HCT116 (cell line): Measurements from ENCODE around the gene SYT7. TPM values are rescaled to one million over a fixed set of nuclear protein-coding genes. Genes with fewer than 3 reads are reported as not detected.
A peak's percentile ranks its signal among the peaks of the same experiment; 100 is the strongest.

Source experiments
- ATAC-seq: fragments of 200-7000 bp; cut with Tn5 transposase; 2 replicates; pipeline ENCODE4 v1.9.1; 2020; ENCODE audit warnings: mild to moderate bottlenecking, moderate library complexity
- BruUV-seq: library from RNA; stranded (reverse); fragments of 400-500 nt; replicated peaks from 2 replicates; lab custom pipeline; 2021; lab: Mats Ljungman, UMichigan
- CTCF ChIA-PET: fragments of 300-600 bp; sonication (Branson Sonifier 250); formaldehyde crosslinking; loops from one replicate; lab custom pipeline; 2021; ENCODE audit warnings: antibody characterized with exemption; lab: Charles Lee
- POLR2A ChIA-PET: fragments of 300-600, 350-600 bp; sonication (Branson Sonifier 250); formaldehyde crosslinking; loops from one replicate; lab custom pipeline; 2021; ENCODE audit warnings: antibody characterized with exemption; lab: Charles Lee
- RAD21 ChIA-PET, 2 experiments: fragments of 300-600 bp; sonication (Branson Sonifier 250); formaldehyde crosslinking; loops; one replicate each; lab custom pipeline; 2023; ENCODE audit warnings: low total read pairs in 2 of 2; ENCODE audit not compliant: uncharacterized antibody in 2 of 2, unreplicated experiment in 2 of 2, low non-redundant PET in 1 of 2; lab: Charles Lee
- DNase-seq: peaks from one replicate; pipeline ENCODE4 v3.0.0-alpha.2; 2010; ENCODE audit warnings: low read depth, low spot score
- H2AFZ ChIP-seq: fragments of 200-600 bp; shearing (Covaris generic), sonication (generic); 2 replicates; pipeline ENCODE4 v1.6.1; 2017; ENCODE audit warnings: low read depth, mixed run types, mixed read lengths, antibody characterized with exemption, low read length; ENCODE audit not compliant: poor library complexity, severe bottlenecking
- H3K27ac ChIP-seq: 2 replicates; pipeline ENCODE4 v1.5.1; 2012; ENCODE audit warnings: low read depth, low read length
- H3K27me3 ChIP-seq: fragments of 200-600 bp; sonication (generic); 2 replicates; pipeline ENCODE4 v1.6.1; 2016; ENCODE audit warnings: mixed run types, low read length, mixed read lengths; ENCODE audit not compliant: insufficient read depth
- H3K36me3 ChIP-seq, 2 experiments: fragments of 200-500 bp in 1 of 2; fragments of 200-600 bp in 1 of 2; sonication (Bioruptor generic) in 1 of 2; sonication (generic) in 1 of 2; 2 replicates each; pipeline versions ENCODE4 v1.5.1 to v1.6.1; 2014 to 2016; ENCODE audit warnings: low read length in 2 of 2, inconsistent platforms in 1 of 2, mixed read lengths in 1 of 2, mixed run types in 1 of 2; ENCODE audit not compliant: insufficient read depth in 2 of 2, control insufficient read depth in 1 of 2
- H3K4me1 ChIP-seq, 2 experiments: fragments of 200-600 bp in 1 of 2; sonication (generic) in 1 of 2; 2 replicates each; pipeline versions ENCODE4 v1.5.1 to v1.6.1; 2012 to 2017; ENCODE audit warnings: low read length in 2 of 2, inconsistent platforms in 1 of 2, mild to moderate bottlenecking in 1 of 2, mixed read lengths in 1 of 2, mixed run types in 1 of 2, moderate library complexity in 1 of 2; ENCODE audit not compliant: insufficient read depth in 2 of 2, control insufficient read depth in 1 of 2
- H3K4me2 ChIP-seq: fragments of 200-600 bp; sonication (generic); 2 replicates; pipeline ENCODE4 v1.6.1; 2017; ENCODE audit warnings: mixed run types, low read length, mixed read lengths
- H3K4me3 ChIP-seq, 2 experiments: fragments of 200-600 bp in 1 of 2; sonication (generic) in 1 of 2; replicated peaks in 1 of 2; 2 replicates each; pipeline ENCODE4 v1.5.1; 2011 to 2016; ENCODE audit warnings: low read length in 2 of 2, control low read depth in 1 of 2, low read depth in 1 of 2, mild to moderate bottlenecking in 1 of 2, mixed read lengths in 1 of 2, mixed run types in 1 of 2
- H3K79me2 ChIP-seq: fragments of 200-600 bp; sonication (generic); 2 replicates; pipeline ENCODE4 v1.6.1; 2017; ENCODE audit warnings: mild to moderate bottlenecking, mixed run types, low read length, moderate library complexity, mixed read lengths; ENCODE audit not compliant: insufficient read depth
- H3K9ac ChIP-seq: fragments of 200-600 bp; sonication (generic); 2 replicates; pipeline ENCODE4 v1.6.1; 2016; ENCODE audit warnings: low read length, mixed read lengths
- H3K9me2 ChIP-seq: fragments of 200-600 bp; sonication (generic), shearing (Covaris generic); 2 replicates; pipeline ENCODE4 v1.6.1; 2017; ENCODE audit warnings: mixed run types, mild to moderate bottlenecking, moderate library complexity; ENCODE audit not compliant: insufficient read depth
- H3K9me3 ChIP-seq, 2 experiments: fragments of 200-500 bp in 1 of 2; fragments of 200-600 bp in 1 of 2; sonication (Bioruptor generic) in 1 of 2; sonication (generic) in 1 of 2; 2 replicates each; pipeline ENCODE4 v1.6.1; 2014 to 2017; ENCODE audit warnings: low read length in 2 of 2, mixed read lengths in 2 of 2, inconsistent platforms in 1 of 2, low read depth in 1 of 2, mild to moderate bottlenecking in 1 of 2, mixed run types in 1 of 2, moderate library complexity in 1 of 2; ENCODE audit not compliant: control insufficient read depth in 1 of 2, insufficient read depth in 1 of 2
- H4K20me1 ChIP-seq: fragments of 200-600 bp; sonication (generic), shearing (Covaris generic); 2 replicates; pipeline ENCODE4 v1.6.1; 2017; ENCODE audit warnings: mixed run types, mild to moderate bottlenecking, moderate library complexity; ENCODE audit not compliant: insufficient read depth
- CBX3 ChIP-seq: IDR thresholded peaks from 2 replicates; pipeline ENCODE4 v1.6.1; 2012; ENCODE audit warnings: low read depth
- CEBPB ChIP-seq: IDR thresholded peaks from 2 replicates; pipeline ENCODE4 v1.6.1; 2012; ENCODE audit warnings: low read depth
- EGR1 ChIP-seq: IDR thresholded peaks from 2 replicates; pipeline ENCODE4 v1.6.1; 2012; ENCODE audit warnings: low read depth
- ELF1 ChIP-seq: IDR thresholded peaks from 2 replicates; pipeline ENCODE4 v1.6.1; 2012; ENCODE audit warnings: low read depth, borderline replicate concordance
- RAD21 ChIP-seq: IDR thresholded peaks from 2 replicates; pipeline ENCODE4 v1.6.1; 2012; ENCODE audit warnings: low read depth, mild to moderate bottlenecking
- SP1 ChIP-seq: IDR thresholded peaks from 2 replicates; pipeline ENCODE4 v1.6.1; 2012; ENCODE audit warnings: low read depth
- ZFX ChIP-seq: fragments of 450-650 bp; IDR thresholded peaks from 2 replicates; pipeline ENCODE4 v1.6.1; 2017
- ZNF274 ChIP-seq: fragments of 200-500 bp; sonication (Bioruptor generic); IDR thresholded peaks from 2 replicates; pipeline ENCODE4 v1.6.1; 2014; ENCODE audit warnings: mild to moderate bottlenecking, low read depth, low read length, inconsistent platforms
- intact Hi-C: fragments of 100-400 bp; cut with micrococcal nuclease; formaldehyde crosslinking; loops from 2 replicates; pipeline ENCODE4 v1.10.0; 2022
- total RNA-seq: library from RNA; stranded (reverse); gene quantifications from one replicate; pipeline ENCODE4 v1.2.1, GENCODE V29; 2021; ENCODE audit not compliant: unreplicated experiment
- TF ChIP-seq, protein P1 (sequence below), 3 experiments: fragments of 200-600 bp in 1 of 3; sonication (generic) in 1 of 3; IDR thresholded peaks in 2 of 3; conservative IDR thresholded peaks in 1 of 3; 2 replicates each; pipeline ENCODE4 v1.5.1; 2012 to 2017; ENCODE audit warnings: low read depth in 2 of 3, low read length in 2 of 3, antibody characterized with exemption in 1 of 3, borderline replicate concordance in 1 of 3, control low read depth in 1 of 3, mild to moderate bottlenecking in 1 of 3, mixed read lengths in 1 of 3, mixed run types in 1 of 3, moderate library complexity in 1 of 3; ENCODE audit not compliant: insufficient read depth in 1 of 3

Gene SYT7
- total RNA-seq, 1 experiment from 2014 or later, result 27.4 TPM

DNA sequence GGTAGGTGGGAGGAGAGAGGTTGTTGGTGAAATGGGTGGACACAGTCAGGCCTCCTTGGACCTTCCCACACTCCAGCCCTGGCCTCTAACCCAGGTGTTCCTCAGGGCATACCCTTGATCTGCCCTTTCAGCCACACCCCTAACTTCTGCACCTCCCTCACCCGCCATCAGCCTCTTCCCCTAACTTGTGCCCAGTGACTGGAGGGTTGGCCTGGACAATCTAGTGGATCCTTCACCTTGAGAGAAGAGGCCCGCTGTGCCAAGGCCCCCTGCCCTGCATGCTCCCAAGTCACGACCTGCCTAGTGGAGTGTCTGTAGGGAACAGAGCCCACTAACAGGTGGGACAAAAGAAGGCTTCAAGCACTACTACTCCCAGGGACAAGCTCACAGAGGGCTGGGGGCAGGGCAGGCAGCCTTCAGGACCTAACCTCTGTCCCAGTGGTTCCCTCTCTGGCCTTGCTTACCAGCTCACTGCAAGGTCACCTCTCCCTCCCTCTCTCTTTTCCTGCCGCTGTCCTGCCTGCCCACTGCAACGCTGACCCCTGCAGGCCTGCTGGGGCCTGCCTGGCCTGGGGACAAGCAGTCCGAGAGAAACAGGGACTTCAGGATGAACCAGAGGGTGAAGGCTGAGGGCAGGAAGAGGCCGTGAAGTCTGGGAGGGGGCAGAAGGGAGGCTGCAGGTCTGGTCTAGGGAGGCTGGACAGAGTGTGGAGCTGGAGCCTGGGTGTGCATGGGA lies 3.3 kb downstream of the SYT7 start (continued):
- no peak for TF ChIP-seq ZFX
- no peak for TF ChIP-seq CEBPB
- no peak for TF ChIP-seq SP1
- TF ChIP-seq EGR1, result no peak
- TF ChIP-seq RAD21, result peak; percentile 68
- no peak for TF ChIP-seq CBX3

DNA sequence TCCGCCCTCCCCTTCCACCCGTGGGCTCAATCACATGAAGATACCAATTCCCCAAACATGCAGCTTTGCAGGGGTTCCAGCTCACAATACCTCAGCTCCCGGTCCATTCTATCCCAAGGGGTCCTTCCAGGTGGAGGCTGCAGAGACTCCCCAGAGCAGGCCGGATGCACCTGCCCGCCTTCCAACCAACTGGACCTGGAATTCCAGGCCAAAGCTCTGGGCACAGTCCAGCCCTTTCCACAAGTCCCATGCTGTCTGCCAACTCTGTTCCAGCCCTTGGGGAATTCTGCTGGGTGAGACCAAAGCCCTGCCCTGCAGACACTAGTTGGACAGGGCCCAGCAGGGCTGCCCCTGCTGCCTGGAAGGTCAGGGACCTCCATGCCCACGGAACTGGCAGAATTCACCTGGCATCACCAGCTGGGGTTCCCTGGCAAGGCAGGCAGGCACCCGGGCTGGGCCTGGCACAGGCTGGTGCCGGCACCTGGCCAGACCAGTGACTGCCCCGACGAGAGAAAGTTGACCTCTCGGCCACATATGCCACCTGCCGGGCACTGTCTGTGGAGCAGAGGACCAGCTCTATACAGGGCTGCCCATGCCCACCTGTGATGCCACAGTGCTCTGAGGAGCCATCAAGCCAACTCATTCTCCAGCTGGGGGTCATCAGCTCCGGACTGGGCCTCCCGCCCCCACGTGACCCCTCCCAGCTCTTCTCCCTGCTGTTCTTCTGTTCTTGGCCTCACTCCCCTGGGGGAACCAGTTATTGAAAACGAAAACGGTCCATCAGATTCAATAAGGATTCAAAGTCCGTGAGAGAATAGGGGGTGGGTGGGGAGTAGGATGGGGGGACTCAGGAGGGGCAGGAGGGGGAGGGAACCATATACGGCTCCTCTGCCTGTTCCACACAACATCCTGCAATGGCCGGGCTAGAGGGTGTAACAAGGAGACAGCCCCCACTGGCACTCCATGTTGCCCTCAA lies 4.7 kb downstream of the SYT7 start:
- BruUV-seq, result no TSS peak
- ChIA-PET CTCF (interaction anchor here (1.1 to 3.1 kb wide), 2 partner anchors 9 to 128 kb away, joined by 3 to 15 read pairs; no protein-coding TSS in a partner anchor), POLR2A (no interaction called here)

More for the DNA sequence above, 4.7 kb downstream of the SYT7 start:
- Histone ChIP-seq H3K27me3 (no peaks in the 10 kb centered on the region), H3K36me3 (no peaks in the 10 kb centered on the region), H4K20me1 (no peaks in the 10 kb centered on the region), H3K79me2 (peaks cover 20% of the 10 kb centered on the region; the same call in 1 of the 2 replicates), H3K27ac (no peak overlapping the region), H3K9me2 (no peaks in the 10 kb centered on the region), H3K9me3 (no peaks in the 10 kb centered on the region), H3K4me2 (no peak overlapping the region), H2AFZ (no peak overlapping the region), H3K4me1 (peaks cover 12 to 16% of the 10 kb centered on the region in 2 experiments; a peak in 3 of 4 replicates), H3K9ac (no peak overlapping the region), H3K4me3 (no peak overlapping the region)
- DNase-seq, result no peak
- RAD21 ChIA-PET, result no interaction called here
- intact Hi-C loops, result no loop called here
- no peak for ATAC-seq
- TF ChIP-seq ELF1, result no peak
- no peak for TF ChIP-seq SP1
- TF ChIP-seq EGR1, result no peak
- no peak for TF ChIP-seq ZNF274
- TF ChIP-seq, protein P1, sequence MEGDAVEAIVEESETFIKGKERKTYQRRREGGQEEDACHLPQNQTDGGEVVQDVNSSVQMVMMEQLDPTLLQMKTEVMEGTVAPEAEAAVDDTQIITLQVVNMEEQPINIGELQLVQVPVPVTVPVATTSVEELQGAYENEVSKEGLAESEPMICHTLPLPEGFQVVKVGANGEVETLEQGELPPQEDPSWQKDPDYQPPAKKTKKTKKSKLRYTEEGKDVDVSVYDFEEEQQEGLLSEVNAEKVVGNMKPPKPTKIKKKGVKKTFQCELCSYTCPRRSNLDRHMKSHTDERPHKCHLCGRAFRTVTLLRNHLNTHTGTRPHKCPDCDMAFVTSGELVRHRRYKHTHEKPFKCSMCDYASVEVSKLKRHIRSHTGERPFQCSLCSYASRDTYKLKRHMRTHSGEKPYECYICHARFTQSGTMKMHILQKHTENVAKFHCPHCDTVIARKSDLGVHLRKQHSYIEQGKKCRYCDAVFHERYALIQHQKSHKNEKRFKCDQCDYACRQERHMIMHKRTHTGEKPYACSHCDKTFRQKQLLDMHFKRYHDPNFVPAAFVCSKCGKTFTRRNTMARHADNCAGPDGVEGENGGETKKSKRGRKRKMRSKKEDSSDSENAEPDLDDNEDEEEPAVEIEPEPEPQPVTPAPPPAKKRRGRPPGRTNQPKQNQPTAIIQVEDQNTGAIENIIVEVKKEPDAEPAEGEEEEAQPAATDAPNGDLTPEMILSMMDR (IDR thresholded peaks at IDR 0.05 in 2 of 3, conservative IDR thresholded peaks at IDR 0.05 in 1 of 3; ENCODE audit: borderline replicate concordance in 1 of 3, insufficient read depth in 1 of 3, low read depth in 2 of 3, low read length in 2 of 3), result no peak
